AG09319 (cell line): ENCODE measurements around the gene ZNF215.
"Not testable (repeated sequence)": the region's sequence is repeated elsewhere in the genome, so short reads cannot be mapped to it uniquely, and the experiment has no call there.

Source experiments
- DNase-seq: peaks from one replicate; pipeline ENCODE4 v3.0.0-alpha.2; 2010; ENCODE audit warnings: low read depth; ENCODE audit errors: extremely low read depth
- TF ChIP-seq, protein P1 (sequence below): IDR thresholded peaks from 2 replicates; pipeline ENCODE4 v1.5.1; 2011; ENCODE audit warnings: low read depth, mild to moderate bottlenecking, inconsistent platforms, low read length, moderate library complexity

Gene ZNF215

DNA sequence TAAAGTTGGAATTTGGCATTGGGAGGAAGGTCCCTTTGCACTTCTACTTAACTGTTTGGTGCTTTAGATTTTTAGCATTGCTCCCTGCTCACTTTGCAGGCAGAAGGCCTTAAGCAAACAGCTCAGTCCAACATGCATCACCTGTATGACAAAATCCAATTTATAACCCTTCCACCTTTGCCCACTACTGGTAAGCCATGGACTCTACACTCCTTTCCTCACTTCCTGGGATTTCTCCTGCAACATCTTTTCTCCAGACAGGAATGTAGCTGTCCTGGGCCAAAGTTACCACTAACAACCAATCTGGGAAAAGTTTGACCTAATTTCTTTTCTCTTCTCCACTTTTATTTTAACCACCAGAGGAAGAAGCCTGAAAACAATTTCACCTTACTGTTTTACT is 32.1 kb upstream of the ZNF215 start:
- TF ChIP-seq, protein P1, sequence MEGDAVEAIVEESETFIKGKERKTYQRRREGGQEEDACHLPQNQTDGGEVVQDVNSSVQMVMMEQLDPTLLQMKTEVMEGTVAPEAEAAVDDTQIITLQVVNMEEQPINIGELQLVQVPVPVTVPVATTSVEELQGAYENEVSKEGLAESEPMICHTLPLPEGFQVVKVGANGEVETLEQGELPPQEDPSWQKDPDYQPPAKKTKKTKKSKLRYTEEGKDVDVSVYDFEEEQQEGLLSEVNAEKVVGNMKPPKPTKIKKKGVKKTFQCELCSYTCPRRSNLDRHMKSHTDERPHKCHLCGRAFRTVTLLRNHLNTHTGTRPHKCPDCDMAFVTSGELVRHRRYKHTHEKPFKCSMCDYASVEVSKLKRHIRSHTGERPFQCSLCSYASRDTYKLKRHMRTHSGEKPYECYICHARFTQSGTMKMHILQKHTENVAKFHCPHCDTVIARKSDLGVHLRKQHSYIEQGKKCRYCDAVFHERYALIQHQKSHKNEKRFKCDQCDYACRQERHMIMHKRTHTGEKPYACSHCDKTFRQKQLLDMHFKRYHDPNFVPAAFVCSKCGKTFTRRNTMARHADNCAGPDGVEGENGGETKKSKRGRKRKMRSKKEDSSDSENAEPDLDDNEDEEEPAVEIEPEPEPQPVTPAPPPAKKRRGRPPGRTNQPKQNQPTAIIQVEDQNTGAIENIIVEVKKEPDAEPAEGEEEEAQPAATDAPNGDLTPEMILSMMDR = no peak
- no peak for DNase-seq

DNA sequence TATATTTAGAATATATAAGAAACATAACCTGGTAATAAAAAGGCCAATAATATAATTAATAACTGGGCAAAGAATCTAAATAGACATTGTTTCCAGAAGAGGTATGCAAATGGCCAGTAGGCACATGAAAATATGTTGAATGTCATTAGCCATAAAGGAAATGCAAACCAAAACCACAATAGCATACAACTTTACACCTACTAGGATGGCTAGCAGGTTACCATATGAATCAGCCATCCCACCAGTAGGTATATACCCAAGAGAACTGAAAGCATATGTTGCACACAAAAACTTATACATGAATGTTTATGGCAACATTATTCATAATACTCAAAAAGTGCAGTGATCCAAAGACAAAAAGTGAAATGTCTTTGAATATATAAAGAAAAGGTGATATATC is 31.2 kb upstream of the ZNF215 start:
- TF ChIP-seq, protein P1 = no peak
- no peak for DNase-seq

DNA sequence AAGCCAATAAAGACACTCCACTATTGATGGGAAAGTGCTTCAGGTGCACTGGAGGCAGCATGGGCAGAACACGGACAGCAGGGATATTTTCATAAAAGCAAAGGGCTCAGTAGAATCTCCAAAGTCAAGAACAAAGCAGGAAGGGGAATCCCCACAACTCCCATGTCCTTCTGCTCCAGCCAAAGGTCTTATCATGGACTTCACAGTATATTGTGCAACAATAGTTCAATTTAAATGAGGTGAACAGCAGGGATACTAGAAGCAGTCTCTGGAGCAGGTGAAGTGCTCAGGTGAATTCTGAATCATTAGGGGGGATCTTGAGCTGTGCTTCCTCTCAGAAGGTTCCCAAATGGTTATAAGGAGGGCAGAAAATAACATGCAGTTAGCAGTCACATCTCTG is 27.3 kb upstream of the ZNF215 start:
- no peak for DNase-seq
- TF ChIP-seq, protein P1 = no peak

DNA sequence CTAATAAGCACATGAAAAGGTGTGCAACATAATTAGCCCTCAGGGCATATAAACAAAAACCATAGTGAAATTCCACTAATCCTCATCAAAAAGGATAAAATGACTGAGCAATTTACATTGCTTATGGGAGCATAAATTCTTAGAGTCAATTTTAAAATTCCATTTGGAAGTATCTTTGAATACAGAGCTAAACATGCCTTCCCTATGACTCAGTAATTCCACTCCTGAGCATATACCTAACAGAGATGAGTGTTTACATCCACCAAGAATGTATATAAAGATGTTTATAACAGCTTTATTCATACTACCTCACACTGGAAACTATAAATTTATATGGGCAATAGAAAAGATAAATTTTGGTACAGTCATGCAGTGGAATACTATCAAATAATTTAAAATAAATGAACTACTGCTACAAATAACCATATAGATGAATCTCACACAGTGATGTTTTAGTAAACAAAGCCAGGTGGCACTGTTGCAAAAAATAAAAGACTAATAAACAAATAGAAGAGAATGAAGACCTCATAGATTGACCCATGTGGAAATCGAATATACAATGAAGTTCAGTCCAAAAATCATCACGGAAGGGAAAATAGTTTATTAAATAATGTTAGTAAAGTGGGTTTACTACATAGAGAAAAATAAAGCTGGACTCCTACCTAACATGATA is 25.8 kb upstream of the ZNF215 start:
- TF ChIP-seq, protein P1 = no peak
- DNase-seq = no peak

DNA sequence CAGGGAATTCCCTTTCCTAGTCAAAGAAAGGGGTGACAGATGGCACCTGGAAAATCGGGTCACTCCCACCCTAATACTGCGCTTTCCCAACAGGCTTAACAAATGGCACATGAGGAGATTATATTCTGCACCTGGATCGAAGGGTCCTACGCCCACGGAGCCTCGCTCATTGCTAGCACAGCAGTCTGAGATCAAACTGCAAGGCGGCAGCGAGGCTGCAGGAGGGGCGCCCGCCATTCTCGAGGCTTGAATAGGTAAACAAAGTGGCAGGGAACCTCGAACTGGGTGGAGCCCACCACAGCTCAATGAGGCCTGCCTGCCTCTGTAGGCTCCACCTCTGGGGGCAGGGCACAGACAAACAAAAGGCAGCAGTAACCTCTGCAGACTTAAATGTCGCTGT is 21.4 kb upstream of the ZNF215 start:
- DNase-seq = not testable (repeated sequence)

DNA sequence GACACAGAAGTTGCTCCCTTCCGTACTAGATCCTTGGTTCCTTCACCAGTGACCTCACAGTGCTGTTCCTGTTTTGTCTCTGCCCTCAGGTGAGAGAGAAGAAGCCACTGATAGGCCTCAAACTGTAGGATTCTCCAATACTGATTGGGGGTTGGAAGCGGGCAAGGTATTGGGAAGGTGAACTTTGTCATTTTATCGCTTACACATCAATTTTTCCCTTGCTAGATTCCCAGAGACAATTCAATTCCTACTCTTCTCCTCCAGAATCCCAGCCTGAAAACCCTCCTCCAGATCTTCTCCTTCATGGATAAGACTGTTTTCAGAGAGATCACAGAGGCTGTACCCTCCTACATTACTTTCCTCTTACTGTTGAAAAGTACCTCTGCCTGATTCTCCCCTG is 14.8 kb upstream of the ZNF215 start:
- TF ChIP-seq, protein P1 = no peak
- no peak for DNase-seq

DNA sequence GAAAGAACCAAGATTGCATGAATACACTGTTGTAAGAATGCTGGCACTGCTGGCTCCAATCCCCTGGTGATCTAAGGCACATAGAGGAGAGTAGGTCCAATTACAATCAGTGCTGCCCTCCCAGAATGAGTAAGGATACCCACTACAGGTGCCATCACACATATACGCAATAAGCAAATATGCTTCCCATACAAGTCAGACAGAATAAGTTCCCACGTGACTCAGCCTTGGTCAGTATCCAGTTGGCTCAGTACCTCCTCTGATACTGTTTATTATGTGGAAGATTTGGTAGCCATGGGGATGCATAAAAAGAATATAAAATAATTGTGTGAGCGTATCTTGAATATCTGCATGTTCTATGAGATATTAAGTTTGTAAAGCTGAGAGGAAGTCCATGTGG is 14.3 kb upstream of the ZNF215 start:
- TF ChIP-seq, protein P1 = no peak
- DNase-seq = no peak

DNA sequence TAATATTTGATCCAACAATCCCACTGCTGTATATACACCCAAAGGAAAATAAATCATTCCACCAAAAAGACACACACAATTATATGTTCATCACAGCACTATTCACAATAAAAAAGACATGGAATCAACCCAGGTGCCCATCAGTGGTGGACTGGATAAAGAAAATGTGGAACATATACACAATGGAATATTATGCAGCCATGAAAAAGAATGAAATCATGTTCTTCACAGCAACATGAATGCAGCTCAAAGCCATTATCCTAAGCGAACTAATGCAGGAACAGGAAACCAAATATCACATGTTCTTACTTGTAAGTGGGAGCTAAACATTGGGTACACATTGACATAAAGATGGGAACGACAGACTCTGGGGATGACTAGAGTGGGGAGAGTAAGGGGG is 6.5 kb upstream of the ZNF215 start:
- TF ChIP-seq, protein P1 = no peak
- DNase-seq = no peak
